ENCODE measurements around the gene MAP4K5.
A peak's percentile ranks its signal among the peaks of the same experiment; 100 is the strongest.

MAP4K5 gene

DNA sequence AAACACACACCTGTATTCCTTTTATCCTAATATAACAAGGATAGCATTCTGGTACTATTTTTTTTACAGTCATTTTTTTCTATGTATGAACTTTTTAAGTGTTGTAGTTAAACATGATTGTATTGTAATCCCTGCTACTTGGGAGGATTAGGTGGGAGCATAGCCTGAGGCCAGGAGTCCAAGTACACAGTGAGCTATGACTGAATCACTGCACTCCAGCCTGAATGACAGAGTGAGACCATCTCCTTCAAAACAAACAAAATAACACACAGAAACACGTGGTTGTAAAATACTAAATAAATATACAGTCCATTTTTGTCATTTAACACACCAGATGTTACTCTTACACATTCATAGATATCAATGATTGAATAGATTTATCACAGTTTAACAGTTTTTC lies 56.9 kb downstream of the MAP4K5 start:
- no peak for DNase-seq

DNA sequence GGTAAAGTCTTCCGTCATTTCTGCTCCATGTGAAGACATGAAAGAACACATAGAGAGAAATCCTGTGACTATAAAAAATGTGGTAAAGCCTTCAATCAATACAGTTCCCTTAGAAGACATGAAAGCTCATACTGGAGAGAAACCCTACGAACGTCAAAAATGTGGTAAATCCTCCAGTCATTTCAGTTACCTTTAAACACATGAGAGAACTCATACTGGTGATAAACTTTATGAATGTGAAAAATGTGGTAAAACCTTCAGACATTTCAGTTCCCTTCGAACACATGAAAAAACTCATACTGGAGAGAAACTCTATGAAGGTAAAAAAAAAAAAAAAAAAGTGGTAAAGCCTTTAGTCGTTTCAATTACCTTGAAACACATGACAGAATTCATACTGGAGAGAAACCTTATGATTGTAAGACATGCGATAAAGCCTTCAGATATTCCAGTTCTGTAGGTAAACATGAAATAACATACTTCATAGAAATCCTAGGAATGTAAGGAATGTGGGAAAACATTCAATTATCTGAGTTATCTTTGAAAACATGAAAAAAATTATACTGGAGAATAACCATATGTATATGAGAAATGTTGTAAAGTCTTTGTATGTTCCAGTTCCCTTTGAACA lies 60.4 kb downstream of the MAP4K5 start:
- DNase-seq: no peak

DNA sequence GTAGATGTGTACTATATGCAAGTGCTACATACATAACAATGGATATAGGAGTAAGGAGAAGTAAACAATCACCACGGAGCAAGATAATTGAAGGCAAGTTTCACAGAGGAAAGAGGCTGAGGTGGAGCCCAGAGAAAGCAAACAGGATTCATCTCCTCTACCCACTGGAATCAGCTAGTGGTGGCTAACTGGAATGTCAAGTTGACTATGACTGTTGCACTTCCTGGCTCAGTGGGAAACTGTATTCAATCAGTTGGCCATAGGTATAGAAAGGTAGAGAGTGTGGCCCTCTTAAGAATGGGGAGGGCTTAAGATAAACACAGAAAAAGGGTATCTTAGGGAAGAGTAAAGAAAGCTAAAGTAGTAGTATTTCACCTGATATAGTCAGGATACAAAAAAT lies 62.4 kb downstream of the MAP4K5 start:
- no peak for DNase-seq

DNA sequence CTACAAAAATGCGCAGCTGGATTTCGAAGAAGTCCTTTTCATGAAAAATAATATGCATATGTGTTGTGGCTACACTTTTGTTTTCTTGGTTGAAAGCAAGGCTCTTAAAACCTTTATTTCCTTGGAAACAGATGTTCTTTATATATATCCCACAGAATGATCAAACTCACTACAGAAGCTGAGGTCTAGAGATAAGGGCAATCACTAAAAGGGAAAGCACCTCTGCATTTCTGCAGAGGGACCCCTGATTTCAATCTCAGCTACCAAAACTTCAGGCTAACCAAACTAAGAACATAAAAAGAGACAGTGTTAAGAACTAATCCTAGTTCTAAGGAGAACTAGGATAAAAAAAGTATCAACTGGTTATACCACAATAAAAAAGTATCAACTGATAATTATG lies 70.3 kb downstream of the MAP4K5 start:
- no peak for DNase-seq

DNA sequence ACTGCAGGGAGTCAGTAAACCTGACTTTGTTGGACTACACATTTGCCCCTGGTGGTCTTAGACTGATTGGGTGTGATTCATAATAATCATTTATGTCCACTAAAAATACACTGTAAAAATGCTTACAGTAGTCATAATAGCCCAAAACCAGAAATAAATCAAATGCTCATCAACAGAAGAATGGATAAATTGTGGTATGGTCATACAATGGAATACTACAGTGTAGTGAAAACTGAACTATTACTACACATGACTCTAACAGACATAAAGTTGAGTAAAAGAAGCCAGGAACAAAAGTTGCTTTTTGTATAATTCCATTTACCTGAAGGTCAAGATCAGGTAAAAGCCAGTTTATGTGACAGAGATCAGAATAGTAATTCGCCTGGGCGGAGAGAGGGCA lies 78.5 kb downstream of the MAP4K5 start:
- DNase-seq: no peak

DNA sequence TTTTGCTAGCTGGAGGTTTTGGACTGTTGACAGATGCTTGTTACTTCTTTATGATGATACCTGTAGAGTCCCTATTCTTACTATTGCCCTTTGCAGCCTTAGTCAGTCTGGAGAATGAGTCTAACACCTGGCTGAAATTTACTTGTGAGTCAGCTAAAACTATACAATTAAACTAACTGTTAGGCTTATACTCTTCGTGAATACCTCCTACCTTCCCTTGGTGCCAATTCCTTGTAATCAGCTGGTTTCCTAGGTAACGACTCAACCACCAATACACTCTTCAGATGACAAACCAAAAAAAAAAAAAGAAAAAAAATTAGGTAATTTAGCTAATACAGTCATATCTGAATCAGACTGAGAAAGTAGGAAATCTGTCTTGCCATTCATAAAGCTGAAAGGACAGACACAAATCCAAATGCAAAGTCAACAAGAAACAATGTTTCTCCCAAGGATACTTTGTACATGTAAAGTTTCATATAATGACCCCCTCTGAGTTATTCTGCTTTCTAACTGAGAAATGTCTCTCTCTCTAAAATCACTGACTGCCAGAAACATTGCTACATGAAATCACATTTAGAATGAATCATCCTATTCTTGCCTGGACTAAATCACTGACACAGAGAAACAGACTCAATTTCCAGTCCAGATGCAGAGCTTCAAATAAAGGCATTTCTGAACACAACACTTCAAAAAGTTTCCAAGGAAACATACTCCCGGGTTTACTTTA lies 79.2 kb downstream of the MAP4K5 start:
- peak; percentile 68 for DNase-seq

DNA sequence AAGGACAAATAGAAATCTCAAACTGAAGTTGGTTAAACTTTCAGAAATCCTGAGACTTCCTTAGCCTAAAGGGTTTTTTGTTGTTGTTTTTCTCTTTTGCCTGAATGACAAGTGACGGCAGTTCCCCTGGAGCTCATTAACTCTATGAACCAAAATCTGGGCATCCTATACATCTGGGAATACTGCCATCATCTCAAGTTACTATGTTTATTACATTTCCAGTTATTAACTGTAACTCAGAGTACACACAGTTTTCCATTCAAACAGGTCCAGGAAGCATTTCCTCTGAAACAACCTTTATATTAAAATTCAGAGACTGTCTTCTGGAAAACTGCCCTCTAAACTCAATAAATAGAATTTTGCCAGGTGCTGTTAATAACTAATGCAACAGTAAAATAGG lies 80.1 kb downstream of the MAP4K5 start:
- DNase-seq: no peak

DNA sequence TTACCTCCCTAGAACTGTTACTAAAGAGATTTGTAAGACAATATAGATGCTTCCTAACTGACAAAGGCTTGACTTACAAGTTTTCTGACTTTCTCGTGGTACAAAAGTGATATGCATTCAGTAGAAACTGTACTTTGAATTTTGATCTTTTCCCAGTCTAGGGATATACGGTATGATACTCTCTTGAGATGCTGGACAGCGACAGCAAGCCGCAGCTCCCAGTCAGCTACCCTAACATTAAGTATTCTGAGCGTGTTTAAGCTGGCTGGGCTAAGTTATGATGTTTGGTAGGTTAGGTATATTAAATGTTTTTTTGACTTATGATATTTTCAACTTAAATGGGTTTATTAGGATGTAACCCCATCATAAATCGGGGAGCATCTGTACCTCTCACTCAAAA lies 80.5 kb downstream of the MAP4K5 start:
- DNase-seq: no peak

DNA sequence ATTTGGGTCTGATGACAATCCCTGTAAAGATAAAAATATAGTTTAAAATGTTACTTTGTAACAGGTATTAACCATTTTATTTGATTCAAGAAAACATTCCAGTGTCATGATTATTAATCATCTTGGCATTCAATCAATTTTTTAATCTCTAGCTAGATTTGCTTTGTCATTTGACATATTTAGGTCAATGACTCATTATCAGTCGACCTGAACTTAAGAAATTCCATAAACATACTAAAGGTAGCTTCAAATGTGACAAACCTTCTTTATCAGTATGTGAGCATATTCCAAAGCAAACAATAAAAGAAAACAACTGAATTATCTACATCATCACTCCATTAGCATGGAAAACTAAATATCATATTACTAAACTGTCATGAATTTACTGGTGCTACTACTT lies 84.9 kb downstream of the MAP4K5 start:
- DNase-seq: peak; percentile 18

DNA sequence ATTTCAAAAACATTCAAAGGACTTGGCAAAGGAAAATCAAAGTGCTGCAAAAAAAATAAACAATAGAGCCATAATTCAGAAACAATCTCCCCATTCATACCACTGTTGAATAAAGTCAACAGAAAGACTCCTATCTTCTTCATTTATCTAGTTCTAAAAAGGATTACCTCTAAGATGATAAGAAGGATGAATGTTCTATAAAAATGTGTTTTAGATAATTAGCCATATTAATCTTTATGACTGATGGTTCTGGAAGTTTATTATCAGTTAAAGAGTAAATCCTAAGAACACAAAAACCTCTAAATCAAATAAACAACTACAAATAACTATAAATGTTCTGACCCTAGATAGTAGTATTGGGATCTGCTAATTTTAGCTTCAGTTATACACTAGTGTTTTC lies 97.8 kb downstream of the MAP4K5 start:
- DNase-seq: no peak

DNA sequence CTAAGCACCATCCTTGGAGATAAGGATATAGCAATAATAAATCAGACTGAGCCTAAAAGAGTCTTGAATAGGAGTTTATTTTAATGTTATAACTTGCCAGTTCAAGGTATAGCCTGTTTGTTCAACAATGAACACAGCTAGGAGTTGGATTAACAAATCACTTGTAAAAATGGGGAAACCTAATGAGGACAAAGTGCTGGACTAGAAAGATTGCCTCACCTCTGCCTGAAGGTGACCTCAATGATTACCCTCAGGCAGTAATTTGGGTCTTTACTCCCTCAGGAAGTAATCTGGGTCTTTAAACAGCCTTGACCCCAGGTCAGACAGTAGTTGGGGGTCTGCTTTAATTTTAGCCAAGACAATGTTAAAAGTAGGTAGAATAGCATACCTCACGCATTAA lies 100.2 kb downstream of the MAP4K5 start:
- no peak for DNase-seq

DNA sequence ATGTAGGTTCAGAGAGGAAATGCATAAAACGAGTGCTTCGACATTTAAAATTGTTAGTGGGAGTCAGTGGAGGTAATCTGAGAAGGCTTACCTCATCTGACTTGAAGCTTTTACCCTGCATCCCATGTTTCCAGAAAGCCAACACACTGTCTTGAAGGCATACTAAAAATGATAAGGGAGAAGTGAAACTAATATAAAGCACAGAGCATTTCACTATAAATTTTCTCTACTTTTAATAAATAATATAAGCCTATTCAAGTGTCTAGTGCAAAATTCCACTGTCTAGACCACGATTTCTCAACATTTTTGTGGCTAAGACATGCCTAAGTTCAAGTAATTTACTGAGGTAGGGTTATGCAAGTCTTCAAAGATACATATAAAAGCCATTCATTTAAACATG lies 106.6 kb downstream of the MAP4K5 start:
- peak; percentile 78 for DNase-seq

DNA sequence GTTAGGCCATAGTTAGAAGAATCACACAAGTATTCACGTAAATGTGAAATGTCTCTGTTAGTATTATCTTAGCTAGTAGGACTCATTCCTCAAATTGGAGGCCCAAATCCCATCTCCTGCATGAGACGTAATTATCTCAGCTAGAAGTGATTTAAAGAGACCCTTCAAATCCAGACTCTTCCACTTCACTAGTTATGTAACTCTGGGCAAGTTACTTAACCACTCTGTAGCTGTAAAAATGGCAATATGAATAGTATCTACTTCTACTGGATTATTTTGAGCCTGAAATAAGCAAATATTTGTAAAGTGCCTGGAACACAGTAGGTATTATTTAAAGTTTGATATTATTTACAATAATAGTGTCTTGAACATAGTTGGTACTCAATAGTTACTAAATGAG lies 107.3 kb downstream of the MAP4K5 start:
- no peak for DNase-seq

DNA sequence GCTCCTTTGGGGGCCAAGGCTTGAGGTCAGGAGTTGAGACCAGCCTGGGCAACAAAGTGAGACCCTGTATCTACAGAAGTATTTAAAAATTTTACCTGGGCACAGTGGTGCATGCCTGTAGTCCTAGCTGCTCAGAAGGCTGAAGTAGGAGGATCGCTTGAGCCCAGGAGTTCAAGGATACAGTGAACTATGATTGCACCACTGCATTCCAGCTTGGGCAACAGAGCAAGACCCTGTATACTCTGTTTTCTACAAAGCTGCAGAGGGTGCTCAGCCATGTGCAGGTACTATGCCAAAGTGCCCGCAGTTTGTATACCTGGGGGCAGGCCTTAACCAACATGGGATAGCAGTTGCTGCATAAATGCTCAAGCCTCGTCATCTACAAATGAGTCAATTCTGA lies 108.8 kb downstream of the MAP4K5 start:
- no peak for DNase-seq

DNA sequence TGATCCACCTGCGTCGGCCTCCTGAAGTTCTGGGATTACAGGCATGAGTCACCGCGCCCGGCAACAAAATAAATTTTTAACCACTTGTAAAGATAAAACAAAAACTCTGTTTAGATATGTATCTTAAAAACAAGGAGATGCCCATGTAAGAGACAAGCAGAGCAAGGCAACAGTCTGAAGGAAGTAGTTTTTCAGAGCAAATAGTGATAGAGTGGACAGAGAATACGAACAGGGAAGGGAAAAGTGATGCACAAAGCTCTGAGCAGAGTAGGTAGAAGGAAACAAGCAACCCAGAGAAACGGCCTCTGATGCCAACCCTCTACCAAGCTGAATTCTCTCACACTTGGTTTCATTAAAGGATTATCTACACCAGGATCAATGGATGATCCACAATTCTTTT lies 110.9 kb downstream of the MAP4K5 start:
- no peak for DNase-seq

DNA sequence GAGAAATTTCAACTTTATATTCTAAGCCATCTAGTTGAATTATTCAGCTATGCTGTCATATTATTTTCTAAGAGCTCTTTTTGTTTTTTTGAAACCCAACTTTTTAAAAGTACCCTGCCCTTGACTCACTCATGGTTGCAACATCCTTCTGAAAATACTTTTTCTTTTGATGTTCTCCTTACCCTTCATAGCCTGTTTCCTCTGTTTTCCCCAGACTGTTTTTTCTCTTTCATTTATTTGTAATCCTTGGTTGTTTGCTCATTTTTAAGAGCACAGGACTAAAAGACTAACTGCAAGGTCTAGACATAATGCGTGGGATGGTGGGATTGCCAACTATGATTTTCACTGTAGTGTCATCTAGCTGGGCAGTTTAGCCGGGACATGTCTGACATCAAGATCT lies 114.5 kb downstream of the MAP4K5 start:
- DNase-seq: peak; percentile 18

DNA sequence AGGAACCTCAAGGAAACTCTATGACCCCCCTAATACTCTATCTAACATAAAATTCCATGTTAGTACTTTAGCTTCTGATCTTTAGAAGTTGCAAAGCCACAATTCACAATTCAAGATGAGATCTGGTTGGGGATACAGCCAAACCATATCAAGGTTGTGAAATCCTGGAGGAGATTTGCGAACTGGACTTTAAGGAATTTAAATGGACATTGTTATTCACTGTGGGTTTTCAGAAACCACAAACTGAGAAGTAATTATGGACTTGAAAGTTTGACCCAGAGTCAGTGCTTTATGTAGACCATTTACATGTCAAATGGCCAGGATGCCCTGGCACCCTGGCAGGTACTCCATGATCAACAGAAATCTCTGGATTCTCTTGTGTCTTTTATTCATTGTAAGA lies 121.4 kb downstream of the MAP4K5 start:
- DNase-seq: peak; percentile 65

DNA sequence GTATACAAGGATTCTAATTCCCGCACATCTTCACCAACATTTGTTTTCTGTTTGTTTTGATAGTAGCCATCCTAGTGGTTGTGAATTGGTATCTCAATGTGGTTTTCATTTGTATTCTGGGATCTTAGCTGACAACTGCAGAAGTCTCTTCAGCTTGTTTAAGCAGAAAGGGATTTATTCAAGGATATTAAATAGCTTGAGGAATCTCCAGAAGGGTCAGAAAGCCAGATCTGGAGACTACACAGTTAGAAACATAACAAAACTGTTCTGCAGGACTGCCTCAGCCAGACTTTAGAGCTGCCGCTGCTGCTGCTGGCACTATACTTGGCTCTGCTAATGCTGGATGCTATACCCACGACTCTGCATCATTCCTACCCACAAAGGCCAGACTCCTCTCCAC lies 122.3 kb downstream of the MAP4K5 start:
- no peak for DNase-seq

DNA sequence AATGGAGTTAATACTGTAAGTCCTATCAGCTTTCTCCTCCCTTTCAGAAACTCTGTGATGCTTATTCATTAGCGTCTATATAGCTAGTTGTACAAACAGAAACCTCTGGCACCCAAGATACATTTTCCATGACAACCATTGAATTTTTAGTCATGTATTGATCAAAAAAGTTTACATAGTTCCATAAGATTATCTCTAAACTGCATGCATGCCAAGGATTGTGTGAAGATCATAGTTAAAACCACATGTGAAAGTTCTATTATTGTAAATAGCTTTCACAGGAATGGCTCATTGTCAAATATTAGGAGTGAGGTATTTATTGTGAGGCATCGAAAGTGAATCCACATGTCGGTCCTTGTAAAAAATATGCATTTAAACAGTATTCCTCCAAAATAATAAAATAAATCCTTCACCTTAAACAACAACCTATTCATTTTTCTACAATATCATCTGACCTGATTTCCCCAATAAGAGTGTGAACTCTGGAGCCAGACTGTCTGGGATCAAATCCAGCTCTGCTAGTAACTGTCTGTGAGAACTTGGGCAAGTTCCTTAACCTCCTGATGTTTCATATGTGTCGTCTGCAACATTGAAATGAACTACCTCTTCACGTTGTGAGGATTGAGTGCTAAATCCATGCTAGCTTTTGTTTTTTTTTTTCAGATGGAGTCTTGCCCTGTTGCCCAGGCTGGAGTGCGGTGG lies 125.1 kb downstream of the MAP4K5 start:
- DNase-seq: peak; percentile 68

DNA sequence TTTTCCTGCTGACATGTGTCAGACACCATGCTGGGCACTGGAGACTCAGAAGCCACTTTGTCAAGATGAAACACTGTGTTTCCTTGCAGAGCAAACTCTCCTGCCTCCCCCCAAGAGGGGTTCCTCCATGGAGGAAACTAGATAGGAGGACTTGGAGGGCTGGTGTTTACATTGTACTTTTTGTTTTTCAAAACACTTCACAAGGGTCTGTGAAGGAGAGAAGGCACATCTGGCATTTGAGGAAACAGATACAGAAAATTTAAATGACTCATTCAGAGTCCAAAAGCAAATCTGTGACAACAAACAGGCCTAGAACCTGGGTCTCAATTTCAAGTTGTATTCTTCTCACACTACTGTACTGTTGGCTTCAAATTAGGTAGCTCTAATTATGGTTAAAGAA lies 128.9 kb downstream of the MAP4K5 start:
- DNase-seq: no peak

DNA sequence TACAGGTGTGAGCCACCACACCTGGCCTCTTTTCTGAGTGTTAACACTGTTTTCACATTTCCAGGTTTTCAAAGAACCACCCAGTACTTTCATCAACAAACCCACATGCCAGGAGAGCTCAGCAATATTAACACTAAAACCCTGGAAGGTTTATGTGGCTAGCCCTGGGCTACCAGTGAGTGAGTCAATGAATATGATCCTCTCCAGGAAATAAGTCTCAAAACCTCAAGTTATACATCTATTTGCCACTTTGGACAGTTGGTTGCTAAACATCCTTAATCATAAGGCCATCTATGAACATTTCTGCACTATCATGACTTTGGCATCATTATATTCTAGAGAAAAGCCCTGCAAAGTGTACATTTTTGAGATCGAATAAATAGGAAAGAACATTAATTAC lies 129.4 kb downstream of the MAP4K5 start:
- no peak for DNase-seq

DNA sequence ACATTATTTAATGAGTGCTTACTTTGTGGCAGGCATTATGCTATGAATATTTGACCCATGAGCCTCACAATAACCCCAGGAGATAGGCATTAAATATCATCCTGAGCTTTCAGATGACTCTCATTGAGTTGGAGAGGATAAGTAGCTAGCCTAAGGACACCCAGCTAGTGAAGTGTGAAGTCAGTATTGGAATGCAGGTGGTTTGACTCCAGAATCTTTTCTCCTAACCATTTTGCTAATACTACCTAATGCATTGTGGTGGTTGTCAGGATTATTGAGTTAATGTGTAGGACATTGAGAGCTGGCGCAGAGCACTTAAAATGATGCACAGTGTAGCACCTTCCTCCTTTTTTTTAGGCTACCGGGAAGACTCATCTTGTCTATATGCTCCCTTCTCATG lies 131.9 kb downstream of the MAP4K5 start:
- DNase-seq: no peak

DNA sequence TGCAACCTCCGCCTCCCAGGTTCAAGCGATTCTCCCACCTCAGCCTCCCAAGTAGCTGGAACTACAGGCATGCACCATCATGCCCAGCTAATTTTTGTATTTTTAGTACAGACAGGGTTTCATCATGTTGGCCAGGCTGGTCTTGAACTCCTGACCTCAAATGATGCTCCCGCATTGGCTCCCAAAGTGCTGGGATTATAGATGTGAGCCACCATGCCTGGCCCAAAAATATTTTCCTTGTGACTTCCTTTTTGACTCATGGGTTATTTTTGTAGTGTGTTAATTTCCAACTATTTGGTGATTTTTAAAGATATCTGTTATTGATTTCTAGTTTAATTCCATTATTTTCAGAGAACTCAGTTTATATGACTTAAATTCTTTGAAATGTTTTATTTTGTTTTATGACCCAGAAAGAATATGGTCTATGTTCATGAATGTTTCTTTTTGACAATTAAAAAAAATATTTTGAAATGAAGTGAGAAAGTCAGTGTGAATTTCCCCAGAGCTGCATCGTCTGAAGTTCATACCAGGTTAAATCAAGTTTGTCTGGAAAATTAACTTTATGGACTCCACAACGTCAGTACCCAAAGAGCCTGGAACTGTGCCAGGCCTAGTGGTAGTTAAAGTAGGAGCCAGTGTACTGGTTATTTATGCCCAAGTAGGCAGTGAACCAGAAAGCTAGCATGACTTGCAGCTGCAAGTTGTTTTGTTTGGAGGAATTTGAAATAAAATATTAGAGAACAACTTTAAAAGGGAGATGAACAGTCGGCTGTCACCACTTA lies 132.9 kb downstream of the MAP4K5 start:
- DNase-seq: peak; percentile 62

DNA sequence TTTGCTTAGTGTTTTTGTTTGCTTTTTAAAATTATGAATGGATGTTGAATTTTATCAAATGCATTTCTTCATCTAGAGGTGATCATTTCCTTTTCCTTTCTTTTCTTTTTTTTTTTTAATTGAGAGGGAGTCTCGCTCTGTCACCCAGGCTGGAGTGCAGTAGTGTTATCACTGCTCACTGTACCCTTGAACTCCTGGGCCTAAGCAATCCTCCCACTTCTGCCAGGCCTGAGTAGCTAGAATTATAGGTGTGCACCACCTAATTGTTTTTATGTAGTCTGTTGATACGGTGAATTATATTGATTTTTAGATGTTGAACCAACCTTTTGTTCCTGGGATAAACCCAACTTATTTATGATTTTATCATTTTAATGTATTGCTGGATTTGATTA lies 134.2 kb downstream of the MAP4K5 start:
- DNase-seq: no peak
